Activated effector memory CD4-positive, alpha-beta T cell treated with anti-CD3 and anti-CD28 coated beads, Interleukin-2, amount 50 U/mL, for 16 hours (primary cell): ENCODE measurements around the gene PRPF18.
"Not testable (repeated sequence)": the region's sequence is repeated elsewhere in the genome, so short reads cannot be mapped to it uniquely, and the experiment has no call there.

Experiments used
- DNase-seq: peaks from one replicate; pipeline ENCODE4 v3.0.0-alpha.2; 2020

Gene PRPF18, protein sequence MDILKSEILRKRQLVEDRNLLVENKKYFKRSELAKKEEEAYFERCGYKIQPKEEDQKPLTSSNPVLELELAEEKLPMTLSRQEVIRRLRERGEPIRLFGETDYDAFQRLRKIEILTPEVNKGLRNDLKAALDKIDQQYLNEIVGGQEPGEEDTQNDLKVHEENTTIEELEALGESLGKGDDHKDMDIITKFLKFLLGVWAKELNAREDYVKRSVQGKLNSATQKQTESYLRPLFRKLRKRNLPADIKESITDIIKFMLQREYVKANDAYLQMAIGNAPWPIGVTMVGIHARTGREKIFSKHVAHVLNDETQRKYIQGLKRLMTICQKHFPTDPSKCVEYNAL

DNA sequence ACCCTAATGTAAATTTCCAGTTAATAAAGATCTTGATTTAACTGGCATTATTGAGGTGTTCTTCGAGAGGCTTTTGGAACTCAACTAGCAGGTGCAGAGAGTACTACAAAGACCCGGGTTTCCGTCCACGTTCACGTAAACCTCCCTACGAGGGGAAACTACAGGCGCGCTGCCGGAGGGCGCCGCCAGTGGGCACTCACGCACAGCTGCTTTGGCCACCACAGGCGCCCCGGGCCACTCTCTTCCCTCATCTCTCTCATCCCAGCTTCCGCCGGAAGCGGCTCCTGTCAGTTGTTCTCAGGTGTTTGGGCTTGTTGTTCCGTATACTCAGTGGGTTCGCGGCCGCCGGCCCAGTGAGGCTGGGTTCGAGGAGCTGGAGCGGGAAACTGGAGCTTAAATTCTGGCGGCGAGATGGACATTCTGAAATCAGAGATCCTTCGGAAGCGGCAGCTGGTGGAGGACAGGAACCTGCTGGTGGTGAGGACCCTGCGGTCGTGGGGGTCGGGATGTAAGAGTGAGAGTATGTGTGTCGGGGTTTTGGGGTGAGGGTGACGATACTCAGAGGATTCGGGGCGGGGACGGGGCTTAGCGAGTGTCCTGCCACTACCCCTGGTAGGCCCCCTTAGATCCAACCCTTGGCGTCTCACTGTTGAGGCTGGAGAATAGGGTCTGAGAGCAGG lies at the start of gene PRPF18:
Gene PRPF18, plus strand, starts transcription at position 290 of the 680 bp plus-strand sequence. Its CDS starts 122 bp downstream, at position 412.
- peak; percentile 98 for DNase-seq

GRCh38 chr10:13537985-13538384 lies 48.8 kb upstream of the PRPF18 start:
- DNase-seq = not testable (repeated sequence)

GRCh38 chr10:13542533-13542932 lies 44.2 kb upstream of the PRPF18 start:
- no peak for DNase-seq

- DNase-seq = no peak
Measured at GRCh38 chr10:13550802-13551201, 36.0 kb upstream of the PRPF18 start.

GRCh38 chr10:13555884-13556510 lies 30.8 kb upstream of the PRPF18 start:
- no peak for DNase-seq

GRCh38 chr10:13559124-13559700 lies 27.6 kb upstream of the PRPF18 start:
- no peak for DNase-seq

DNA sequence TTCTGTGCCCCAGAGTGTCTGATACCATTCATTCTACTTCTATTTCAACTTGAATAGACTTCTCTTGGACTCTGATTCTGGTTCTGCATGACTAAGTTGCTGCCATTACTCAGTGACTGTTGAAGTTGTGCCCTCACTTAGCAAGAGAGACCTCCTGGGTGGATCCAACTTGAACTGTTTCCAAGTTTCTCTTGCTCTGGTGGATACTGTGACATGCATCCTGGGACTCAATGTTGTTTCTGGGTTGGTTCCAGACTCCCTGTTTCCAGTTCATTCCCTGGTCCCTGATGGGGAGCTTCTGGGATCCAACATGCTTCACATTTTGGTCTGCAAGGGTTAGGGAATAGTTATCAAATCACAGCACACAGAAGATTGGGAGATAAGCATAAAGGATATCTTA lies 26.2 kb upstream of the PRPF18 start:
- DNase-seq = no peak

DNA sequence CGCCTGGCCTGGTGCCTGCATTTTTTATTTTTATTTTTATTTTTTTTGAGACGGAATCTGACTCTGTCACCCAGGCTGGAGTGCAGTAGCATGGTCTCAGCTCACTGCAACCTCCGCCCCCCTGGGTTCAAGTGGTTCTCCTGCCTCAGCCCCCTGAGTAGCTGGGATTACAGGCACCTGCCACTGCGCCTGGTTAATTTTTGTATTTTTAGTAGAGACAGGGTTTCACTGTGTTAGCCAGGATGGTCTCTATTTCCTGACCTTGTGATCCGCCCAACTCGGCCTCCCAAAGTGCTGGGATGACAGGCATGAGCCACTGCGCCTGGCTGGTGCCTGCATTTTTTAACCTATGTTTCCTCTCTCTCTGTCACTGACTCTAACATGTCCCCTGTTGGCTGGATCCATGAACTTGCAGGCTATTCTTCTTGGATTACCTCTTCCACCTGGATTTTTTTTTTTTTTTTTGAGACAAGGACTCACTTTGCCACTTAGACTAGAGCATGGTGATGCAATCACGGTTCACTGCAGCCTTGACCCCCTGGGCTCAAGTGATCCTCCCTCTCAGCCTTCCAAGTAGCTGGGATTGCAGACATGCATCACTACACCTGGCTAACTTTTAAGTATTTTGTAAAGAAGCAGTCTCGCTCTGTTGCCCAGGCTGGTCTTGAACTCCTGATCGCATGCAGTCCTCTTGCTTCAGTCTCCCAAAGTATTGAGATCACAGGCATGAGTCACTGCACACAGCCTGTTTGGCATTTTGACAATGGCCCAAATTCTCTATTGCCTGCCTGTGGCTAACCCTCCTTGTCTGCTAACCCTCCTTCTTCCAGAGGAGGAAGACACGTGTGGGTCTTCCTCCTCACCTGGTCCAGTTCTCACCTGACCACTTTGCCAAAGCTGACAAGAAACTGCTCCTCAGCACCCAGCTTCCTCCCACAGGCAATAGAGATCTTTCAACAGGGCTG lies 23.0 kb upstream of the PRPF18 start:
- DNase-seq = no peak

DNA sequence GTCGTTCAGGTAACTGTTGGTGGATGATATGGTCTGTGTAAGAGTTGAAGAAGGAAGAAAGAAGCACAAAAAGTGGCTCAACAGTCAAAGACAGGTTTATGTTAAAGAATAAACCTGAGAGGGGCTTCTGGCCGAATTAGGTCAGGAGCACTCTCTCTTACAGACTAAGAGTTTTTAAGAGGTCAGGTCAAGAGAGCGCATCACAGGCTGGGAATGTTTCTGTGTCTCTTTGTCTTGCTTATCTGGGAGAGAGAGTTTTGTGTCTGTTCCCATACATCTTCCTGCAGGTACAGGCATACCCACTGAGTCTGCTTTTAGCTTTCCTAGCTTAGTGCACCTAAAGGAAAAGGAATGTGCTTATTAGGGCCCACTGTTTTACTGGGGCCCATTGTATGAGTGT lies 22.2 kb upstream of the PRPF18 start:
- DNase-seq = no peak

- DNase-seq = no peak
Measured at GRCh38 chr10:13567030-13567429, 19.7 kb upstream of the PRPF18 start.

DNA sequence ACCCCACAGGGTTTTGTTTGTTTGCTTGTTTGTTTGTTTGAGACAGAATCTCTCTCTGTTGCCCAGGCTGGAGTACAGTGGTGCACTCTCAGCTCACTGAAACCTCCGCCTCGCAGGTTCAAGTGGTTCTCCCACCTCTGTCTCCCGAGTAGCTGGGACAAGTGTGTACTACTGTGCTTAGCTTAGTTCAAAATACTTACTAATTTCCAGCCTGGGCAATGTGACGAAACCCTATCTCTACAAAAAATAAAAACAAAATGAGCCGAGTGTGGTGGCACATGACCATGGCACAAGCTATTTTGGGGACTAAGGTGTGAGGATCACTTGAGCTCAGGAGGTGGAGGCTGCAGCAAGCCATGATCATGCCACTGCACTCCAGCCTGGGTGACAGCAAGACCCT lies 15.2 kb upstream of the PRPF18 start:
- DNase-seq = no peak

DNA sequence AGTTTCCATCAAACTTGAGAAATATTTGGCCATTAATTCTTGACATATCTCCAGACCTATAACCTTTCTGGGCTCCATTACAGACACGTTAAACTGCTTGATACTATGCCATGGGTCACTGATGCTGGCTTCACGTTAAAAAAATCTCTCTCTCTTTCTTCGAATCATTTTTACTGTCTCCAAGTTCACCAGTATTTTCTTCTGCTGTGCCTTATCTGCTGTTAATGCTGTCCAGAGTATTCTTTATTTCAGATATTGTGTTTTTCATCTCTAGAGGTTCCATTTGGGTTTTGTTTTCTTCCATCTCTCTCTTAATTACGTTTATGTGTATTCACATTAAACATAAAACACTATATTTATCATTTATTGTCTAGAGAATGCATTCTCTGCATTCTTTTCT lies 12.8 kb upstream of the PRPF18 start:
- no peak for DNase-seq

DNA sequence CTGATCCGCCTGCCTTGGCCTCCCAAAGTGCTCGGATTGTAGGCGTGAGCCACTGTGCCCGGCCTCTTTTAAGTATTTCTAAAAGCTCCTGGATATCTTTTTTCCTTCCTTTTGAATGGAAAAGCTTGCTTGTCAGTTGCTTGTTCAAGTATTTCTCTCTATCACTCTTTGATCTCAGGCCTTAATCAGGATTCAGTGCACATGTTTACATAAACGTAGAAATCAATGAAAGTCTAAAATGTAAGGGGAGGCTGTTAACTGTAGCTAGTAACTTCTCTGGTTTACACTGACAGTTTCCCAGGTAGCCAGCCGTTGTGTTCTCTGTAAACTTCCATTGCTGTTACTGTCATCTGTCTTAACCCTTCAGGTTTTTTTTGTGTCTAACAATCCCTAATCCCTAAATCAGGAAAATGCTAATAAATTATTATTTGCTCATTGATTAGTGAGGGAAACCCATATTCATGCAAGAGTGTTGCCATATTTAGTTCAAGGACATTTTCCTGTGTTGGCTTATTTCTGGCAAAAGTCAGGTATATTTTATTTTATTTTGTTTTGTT lies 1.5 kb upstream of the PRPF18 start:
- DNase-seq = no peak

DNA sequence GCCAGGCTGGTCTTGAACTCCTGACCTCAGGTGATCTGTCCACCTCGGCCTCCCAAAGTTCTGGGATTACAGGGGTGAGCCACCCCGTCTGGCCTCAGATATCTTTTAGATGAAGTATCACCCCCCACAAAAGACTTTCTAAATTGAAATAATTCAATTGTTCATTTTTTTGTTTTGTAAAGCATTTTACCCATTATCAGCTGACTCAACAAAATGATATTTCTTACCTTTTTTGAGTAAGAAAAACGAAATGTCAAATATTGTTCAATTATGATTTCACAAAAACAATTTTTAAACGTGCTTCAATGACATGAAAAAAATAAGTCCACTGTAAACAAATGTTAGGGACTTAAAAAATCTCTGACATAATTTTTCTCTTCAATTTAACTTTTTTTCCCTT lies 822 bp upstream of the PRPF18 start:
- no peak for DNase-seq

- DNase-seq = peak; percentile 65
Measured at GRCh38 chr10:13587391-13587790, 626 bp downstream of the PRPF18 start.

GRCh38 chr10:13589316-13589715 lies 2.6 kb downstream of the PRPF18 start:
- no peak for DNase-seq

- DNase-seq = no peak
Measured at GRCh38 chr10:13590886-13591285, 4.1 kb downstream of the PRPF18 start.

DNA sequence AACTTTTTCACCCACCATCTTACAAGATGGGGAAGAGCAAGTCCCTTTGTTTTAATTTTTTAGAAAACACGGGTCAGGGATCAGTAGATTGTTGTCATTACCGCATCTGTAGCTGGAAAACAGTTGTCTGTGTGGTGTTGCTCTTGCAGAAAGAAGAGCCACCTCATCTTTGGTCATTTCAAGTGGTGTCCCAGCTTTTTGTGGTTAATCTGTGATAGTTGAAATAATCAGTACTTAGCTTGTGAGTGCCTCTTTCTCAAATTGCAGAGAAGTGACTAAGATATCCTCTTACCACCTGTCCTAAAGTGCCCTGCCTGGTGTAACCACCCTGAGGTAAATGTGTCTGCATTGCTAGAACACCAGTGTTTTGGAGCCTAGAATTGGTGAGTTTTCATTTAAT lies 5.5 kb downstream of the PRPF18 start:
- no peak for DNase-seq

DNA sequence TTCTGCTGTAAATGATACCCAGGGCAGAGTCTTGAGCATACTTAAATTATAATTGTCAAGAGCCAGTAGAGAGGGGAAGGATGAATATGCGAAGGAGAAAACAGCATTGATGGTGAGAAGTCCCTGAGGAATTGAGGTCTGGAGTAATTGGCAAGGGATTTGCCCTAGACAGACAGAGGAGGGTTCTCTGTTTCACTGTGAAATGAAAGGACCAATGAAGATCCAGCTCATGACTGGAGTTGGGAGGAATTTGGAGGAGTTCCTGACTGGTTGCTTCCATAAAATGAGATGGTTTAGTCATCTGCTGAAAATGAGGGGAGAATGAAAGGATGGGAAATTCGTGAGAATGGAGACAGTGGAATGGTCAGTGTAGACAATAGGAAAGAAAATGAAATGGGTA lies 6.8 kb downstream of the PRPF18 start:
- no peak for DNase-seq

GRCh38 chr10:13594641-13595040 lies 7.9 kb downstream of the PRPF18 start:
- no peak for DNase-seq

- no peak for DNase-seq
Measured at GRCh38 chr10:13597909-13598308, 11.1 kb downstream of the PRPF18 start.

GRCh38 chr10:13604357-13605040 lies 17.7 kb downstream of the PRPF18 start:
- DNase-seq = no peak
